A204.1 (cell line): ENCODE results near the gene HMOX1.

Source experiments
- FAIRE-seq: peaks from 2 replicates; lab custom pipeline; 2012; peaks lifted over from hg19 to GRCh38; lab: Jason Lieb, UNC

The HMOX1 gene

GRCh38 chr22:35380537-35381423 lies at the start of gene HMOX1:
Gene HMOX1, plus strand, starts transcription at chr22:35381096. Its CDS starts 78 bp downstream, at chr22:35381174.
- FAIRE-seq: no peak

- FAIRE-seq: no peak
Measured at GRCh38 chr22:35332278-35332677, 48.6 kb upstream of the HMOX1 start.

GRCh38 chr22:35333220-35333619 lies 47.7 kb upstream of the HMOX1 start:
- FAIRE-seq: no peak

- no peak for FAIRE-seq
Measured at GRCh38 chr22:35334004-35334403, 46.9 kb upstream of the HMOX1 start.

- FAIRE-seq: no peak
Measured at GRCh38 chr22:35335468-35335867, 45.4 kb upstream of the HMOX1 start.

- FAIRE-seq: no peak
Measured at GRCh38 chr22:35335936-35336781, 44.7 kb upstream of the HMOX1 start.

GRCh38 chr22:35337932-35338331 lies 43.0 kb upstream of the HMOX1 start:
- FAIRE-seq: no peak

- FAIRE-seq: no peak
Measured at GRCh38 chr22:35341090-35341874, 39.6 kb upstream of the HMOX1 start.

GRCh38 chr22:35342390-35342789 lies 38.5 kb upstream of the HMOX1 start:
- FAIRE-seq: no peak

- FAIRE-seq: no peak
Measured at GRCh38 chr22:35343664-35344550, 37.0 kb upstream of the HMOX1 start.

- no peak for FAIRE-seq
Measured at GRCh38 chr22:35344956-35345690, 35.8 kb upstream of the HMOX1 start.

- no peak for FAIRE-seq
Measured at GRCh38 chr22:35345808-35346505, 34.9 kb upstream of the HMOX1 start.

GRCh38 chr22:35346596-35347220 lies 34.2 kb upstream of the HMOX1 start:
- FAIRE-seq: no peak

- FAIRE-seq: no peak
Measured at GRCh38 chr22:35347462-35347861, 33.4 kb upstream of the HMOX1 start.

GRCh38 chr22:35348026-35348590 lies 32.8 kb upstream of the HMOX1 start:
- no peak for FAIRE-seq

- no peak for FAIRE-seq
Measured at GRCh38 chr22:35348703-35349102, 32.2 kb upstream of the HMOX1 start.

GRCh38 chr22:35349368-35349703 lies 31.6 kb upstream of the HMOX1 start:
- FAIRE-seq: no peak

GRCh38 chr22:35349704-35350538 lies 31.0 kb upstream of the HMOX1 start:
- no peak for FAIRE-seq
